HepG2 (cell line): ENCODE measurements around the gene RPP25L. TPM values are rescaled to one million over a fixed set of nuclear protein-coding genes. Genes with fewer than 3 reads are reported as not detected.

Experiments
- ATAC-seq: fragments of 200-7000 bp; cut with Tn5 transposase; 3 replicates; pipeline ENCODE4 v1.9.1; 2020; ENCODE audit warnings: mild to moderate bottlenecking, moderate library complexity
- BruUV-seq: library from RNA; stranded (reverse); fragments of 400-500 nt; replicated peaks from 2 replicates; lab custom pipeline; 2021; lab: Mats Ljungman, UMichigan
- CTCF ChIA-PET: fragments of 300-600 bp; formaldehyde crosslinking; extraction: SDS; loops from one replicate; lab custom pipeline; 2021; ENCODE audit warnings: low total read pairs, inconsistent platforms, low intra/inter-chr PET ratio; lab: Yijun Ruan, JAX
- POLR2A ChIA-PET: fragments of 350-600 bp; sonication (Branson Sonifier 250); formaldehyde crosslinking; loops from one replicate; lab custom pipeline; 2020; ENCODE audit warnings: antibody characterized with exemption, inconsistent platforms; lab: Yijun Ruan, JAX
- DNase-seq: peaks from one replicate; pipeline ENCODE4 v3.0.0-alpha.2; 2015; ENCODE audit warnings: low spot score
- FAIRE-seq: peaks from 3 replicates; lab custom pipeline; 2011; peaks lifted over from hg19 to GRCh38; lab: Jason Lieb, UNC
- H2AFZ ChIP-seq: one replicate; pipeline ENCODE4 v1.6.1; 2011; ENCODE audit warnings: low read length, inconsistent platforms
- H3K27ac ChIP-seq: fragments of 300-600 bp; 3 replicates; pipeline ENCODE4 v1.8.0; 2011; ENCODE audit warnings: mixed run types, mild to moderate bottlenecking, mixed read lengths, low read length, inconsistent platforms; ENCODE audit not compliant: insufficient read depth; ENCODE audit errors: extremely low read length
- H3K27me3 ChIP-seq, 2 experiments: fragments of 200-600 bp in 1 of 2; 2 replicates in 1 of 2; 3 replicates in 1 of 2; pipeline versions ENCODE4 v1.6.0 to v1.8.0; 2011; ENCODE audit warnings: low read length in 2 of 2, mild to moderate bottlenecking in 2 of 2, moderate library complexity in 2 of 2, inconsistent platforms in 1 of 2; ENCODE audit not compliant: insufficient read depth in 2 of 2, control insufficient read depth in 1 of 2
- H3K36me3 ChIP-seq, 2 experiments: fragments of 200-600 bp in 1 of 2; replicated peaks in 1 of 2; 2 replicates in 1 of 2; 3 replicates in 1 of 2; pipeline versions ENCODE4 v1.5.1 to v1.8.0; 2011; ENCODE audit warnings: low read length in 2 of 2, inconsistent platforms in 1 of 2; ENCODE audit not compliant: insufficient read depth in 2 of 2, control insufficient read depth in 1 of 2
- H3K4me1 ChIP-seq: 2 replicates; pipeline ENCODE4 v1.5.1; 2012; ENCODE audit warnings: low read length, inconsistent platforms; ENCODE audit not compliant: insufficient read depth
- H3K4me2 ChIP-seq: 2 replicates; pipeline ENCODE4 v1.6.0; 2011; ENCODE audit warnings: low read depth, low read length, inconsistent platforms
- H3K4me3 ChIP-seq, 3 experiments: fragments of 200-600 bp in 1 of 3; sonication (generic), shearing (Covaris generic) in 1 of 3; replicated peaks in 1 of 3; 2 replicates each; pipeline ENCODE4 v1.5.1; 2011 to 2016; ENCODE audit warnings: low read length in 3 of 3, inconsistent platforms in 2 of 3, low read depth in 2 of 3, mild to moderate bottlenecking in 2 of 3, control low read depth in 1 of 3, mixed read lengths in 1 of 3; ENCODE audit not compliant: insufficient read depth in 1 of 3
- H3K79me2 ChIP-seq: one replicate; pipeline ENCODE4 v1.6.1; 2011; ENCODE audit warnings: low read length, inconsistent platforms; ENCODE audit not compliant: insufficient read depth
- H3K9ac ChIP-seq: 2 replicates; pipeline ENCODE4 v1.6.0; 2011; ENCODE audit warnings: mild to moderate bottlenecking, low read depth, low read length, inconsistent platforms; ENCODE audit not compliant: insufficient read depth
- H3K9me3 ChIP-seq: 2 replicates; pipeline ENCODE4 v1.5.1; 2012; ENCODE audit warnings: mild to moderate bottlenecking, low read length
- H4K20me1 ChIP-seq: 2 replicates; pipeline ENCODE4 v1.6.0; 2011; ENCODE audit warnings: inconsistent platforms, mild to moderate bottlenecking, low read length, moderate library complexity; ENCODE audit not compliant: insufficient read depth
- HDAC2 ChIP-seq: sonication (generic); formaldehyde crosslinking; IDR thresholded peaks from 2 replicates; pipeline ENCODE4 v1.4.0; 2020; ENCODE audit warnings: missing genetic modification reagents
- HDAC6 ChIP-seq: fragments of 200-600 bp; sonication (generic); IDR thresholded peaks from 2 replicates; pipeline ENCODE4 v1.7.0; 2017; ENCODE audit warnings: mild to moderate bottlenecking, antibody characterized with exemption, low read length, low read depth
- NR3C1 ChIP-seq: sonication (generic); formaldehyde crosslinking; IDR thresholded peaks from 2 replicates; pipeline ENCODE4 v1.4.0; 2020; ENCODE audit warnings: missing genetic modification reagents
- ZBTB14 ChIP-seq: sonication (generic); formaldehyde crosslinking; IDR thresholded peaks from 2 replicates; pipeline ENCODE4 v1.4.0; 2020; ENCODE audit warnings: missing genetic modification reagents
- ZEB1 ChIP-seq: IDR thresholded peaks from 2 replicates; pipeline ENCODE4 v1.6.1; 2012; ENCODE audit warnings: mild to moderate bottlenecking, low read depth, inconsistent platforms; ENCODE audit not compliant: insufficient replicate concordance
- ZNF274 ChIP-seq: sonication (generic); formaldehyde crosslinking; IDR thresholded peaks from 2 replicates; pipeline ENCODE4 v1.5.1; 2020; ENCODE audit warnings: mild to moderate bottlenecking, missing genetic modification reagents
- ZNF589 ChIP-seq: sonication (generic); formaldehyde crosslinking; conservative IDR thresholded peaks from 2 replicates; pipeline ENCODE4 v1.8.0; 2022; ENCODE audit warnings: mild to moderate bottlenecking, moderate library complexity, missing genetic modification reagents
- ZNF75D ChIP-seq: sonication (generic); formaldehyde crosslinking; IDR thresholded peaks from 2 replicates; pipeline ENCODE4 v1.8.1; 2023; ENCODE audit warnings: missing genetic modification reagents, mild to moderate bottlenecking, borderline replicate concordance
- WGBS: methylation state at CpG from one replicate; pipeline ENCODE4 v1.1.6; 2017; ENCODE audit warnings: low lambda C conversion rate; 5-methylcytosine and 5-hydroxymethylcytosine counted together
- in situ Hi-C: cut with HindIII; loops from 2 replicates; pipeline ENCODE4 v1.10.0; 2017; ENCODE audit warnings: low pct_unique_long_range_greater_than_20kb; ENCODE audit not compliant: extremely low pct_ligation_motif_present
- intact Hi-C: fragments of 100-400 bp; cut with micrococcal nuclease; formaldehyde crosslinking; loops from one replicate; pipeline ENCODE4 v1.10.0; 2022; ENCODE audit not compliant: unreplicated experiment
- polyA plus RNA-seq, 8 experiments: library from polyadenylated mRNA; depleted of rRNA in 3 of 8; stranded (reverse) in 7 of 8; unstranded in 1 of 8; fragments of >200 nt; fragmentation: Illumina TruSeq in 4 of 8; extraction: Trizol in 4 of 8; gene quantifications; 2 replicates each; pipeline versions ENCODE4 v1.2.1 to v1.2.3, GENCODE V29; 2011 to 2016; ENCODE audit warnings: low read depth in 4 of 8, missing spikeins in 1 of 8, mixed read lengths in 1 of 8; ENCODE audit not compliant: insufficient read depth in 1 of 8
- total RNA-seq, 5 experiments: library from RNA; depleted of rRNA; stranded (reverse); fragments of >200 nt; fragmentation: Illumina TruSeq; extraction: Trizol; gene quantifications; 2 replicates each; pipeline ENCODE4 v1.2.3, GENCODE V29; 2016; ENCODE audit warnings: low read depth in 1 of 5
- TF ChIP-seq, protein P1 (sequence below): sonication (generic); formaldehyde crosslinking; IDR thresholded peaks from 2 replicates; pipeline ENCODE4 v1.9.0; 2022; ENCODE audit warnings: low read depth, missing genetic modification reagents
- TF ChIP-seq, protein P2 (sequence below): sonication (generic); formaldehyde crosslinking; IDR thresholded peaks from 2 replicates; pipeline ENCODE4 v1.5.0; 2020; ENCODE audit warnings: mild to moderate bottlenecking, missing genetic modification reagents, borderline replicate concordance

The RPP25L gene
- total and polyA plus RNA-seq, 2 of the 13 experiments (the other 11 are each of a cell fraction or from before 2014, with no cell fraction given), result 24.5 to 27.3 TPM

- intact Hi-C loops (loop anchor here (5.0 kb wide), 1 partner anchor 92 kb away; no protein-coding TSS in a partner anchor), in situ Hi-C loops (loop anchor here (5.0 kb wide), 1 partner anchor 42 kb away; no protein-coding TSS in a partner anchor)
- Histone ChIP-seq H3K27me3 (peaks cover 11 to 50% of the 10 kb centered on the region in 2 experiments), H3K36me3 (no peaks in the 10 kb centered on the region), H3K4me1 (peaks cover 28% of the 10 kb centered on the region; the same call in 1 of the 2 replicates), H3K4me2 (no peak overlapping the region), H3K79me2 (no peaks in the 10 kb centered on the region), H3K9ac (no peak overlapping the region), H3K4me3 (no peak overlapping the region), H3K27ac (no peak overlapping the region), H2AFZ (no peak overlapping the region), H3K9me3 (no peaks in the 10 kb centered on the region), H4K20me1 (peaks cover 4% of the 10 kb centered on the region; the same call in 1 of the 2 replicates)
- BruUV-seq, result no TSS peak
- FAIRE-seq, result no peak
- DNase-seq, result no peak
- no peak for ATAC-seq
- POLR2A ChIA-PET, result no interaction called here
- CTCF ChIA-PET, result no interaction called here
- no peak for TF ChIP-seq ZNF589
- no peak for TF ChIP-seq HDAC6
- TF ChIP-seq ZBTB14 (CRISPR knock-in tag), result no peak
- TF ChIP-seq, protein P1, sequence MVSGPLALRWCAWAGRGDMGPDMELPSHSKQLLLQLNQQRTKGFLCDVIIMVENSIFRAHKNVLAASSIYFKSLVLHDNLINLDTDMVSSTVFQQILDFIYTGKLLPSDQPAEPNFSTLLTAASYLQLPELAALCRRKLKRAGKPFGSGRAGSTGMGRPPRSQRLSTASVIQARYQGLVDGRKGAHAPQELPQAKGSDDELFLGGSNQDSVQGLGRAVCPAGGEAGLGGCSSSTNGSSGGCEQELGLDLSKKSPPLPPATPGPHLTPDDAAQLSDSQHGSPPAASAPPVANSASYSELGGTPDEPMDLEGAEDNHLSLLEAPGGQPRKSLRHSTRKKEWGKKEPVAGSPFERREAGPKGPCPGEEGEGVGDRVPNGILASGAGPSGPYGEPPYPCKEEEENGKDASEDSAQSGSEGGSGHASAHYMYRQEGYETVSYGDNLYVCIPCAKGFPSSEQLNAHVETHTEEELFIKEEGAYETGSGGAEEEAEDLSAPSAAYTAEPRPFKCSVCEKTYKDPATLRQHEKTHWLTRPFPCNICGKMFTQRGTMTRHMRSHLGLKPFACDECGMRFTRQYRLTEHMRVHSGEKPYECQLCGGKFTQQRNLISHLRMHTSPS (CRISPR knock-in tag), result no peak
- TF ChIP-seq, protein P2, sequence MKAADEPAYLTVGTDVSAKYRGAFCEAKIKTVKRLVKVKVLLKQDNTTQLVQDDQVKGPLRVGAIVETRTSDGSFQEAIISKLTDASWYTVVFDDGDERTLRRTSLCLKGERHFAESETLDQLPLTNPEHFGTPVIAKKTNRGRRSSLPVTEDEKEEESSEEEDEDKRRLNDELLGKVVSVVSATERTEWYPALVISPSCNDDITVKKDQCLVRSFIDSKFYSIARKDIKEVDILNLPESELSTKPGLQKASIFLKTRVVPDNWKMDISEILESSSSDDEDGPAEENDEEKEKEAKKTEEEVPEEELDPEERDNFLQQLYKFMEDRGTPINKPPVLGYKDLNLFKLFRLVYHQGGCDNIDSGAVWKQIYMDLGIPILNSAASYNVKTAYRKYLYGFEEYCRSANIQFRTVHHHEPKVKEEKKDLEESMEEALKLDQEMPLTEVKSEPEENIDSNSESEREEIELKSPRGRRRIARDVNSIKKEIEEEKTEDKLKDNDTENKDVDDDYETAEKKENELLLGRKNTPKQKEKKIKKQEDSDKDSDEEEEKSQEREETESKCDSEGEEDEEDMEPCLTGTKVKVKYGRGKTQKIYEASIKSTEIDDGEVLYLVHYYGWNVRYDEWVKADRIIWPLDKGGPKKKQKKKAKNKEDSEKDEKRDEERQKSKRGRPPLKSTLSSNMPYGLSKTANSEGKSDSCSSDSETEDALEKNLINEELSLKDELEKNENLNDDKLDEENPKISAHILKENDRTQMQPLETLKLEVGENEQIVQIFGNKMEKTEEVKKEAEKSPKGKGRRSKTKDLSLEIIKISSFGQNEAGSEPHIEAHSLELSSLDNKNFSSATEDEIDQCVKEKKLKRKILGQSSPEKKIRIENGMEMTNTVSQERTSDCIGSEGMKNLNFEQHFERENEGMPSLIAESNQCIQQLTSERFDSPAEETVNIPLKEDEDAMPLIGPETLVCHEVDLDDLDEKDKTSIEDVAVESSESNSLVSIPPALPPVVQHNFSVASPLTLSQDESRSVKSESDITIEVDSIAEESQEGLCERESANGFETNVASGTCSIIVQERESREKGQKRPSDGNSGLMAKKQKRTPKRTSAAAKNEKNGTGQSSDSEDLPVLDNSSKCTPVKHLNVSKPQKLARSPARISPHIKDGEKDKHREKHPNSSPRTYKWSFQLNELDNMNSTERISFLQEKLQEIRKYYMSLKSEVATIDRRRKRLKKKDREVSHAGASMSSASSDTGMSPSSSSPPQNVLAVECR (CRISPR knock-in tag), result no peak
- TF ChIP-seq ZEB1, result no peak
- TF ChIP-seq NR3C1, result no peak
- no peak for TF ChIP-seq ZNF274
- TF ChIP-seq ZNF75D, result no peak
- no peak for TF ChIP-seq HDAC2 (CRISPR knock-in tag)
- WGBS, result 51% methylated on average over 9 of the region's 9 CpGs
Observed at GRCh38 chr9:34594177-34594576, 17.7 kb downstream of the RPP25L start.
